GM19240 (cell line): ENCODE data around the gene LITAF.
"Not testable (repeated sequence)": the region's sequence is repeated elsewhere in the genome, so short reads cannot be mapped to it uniquely, and the experiment has no call there.

Experiments
- DNase-seq: peaks from one replicate; pipeline ENCODE4 v3.0.0; 2011; ENCODE audit warnings: low spot score; ENCODE audit not compliant: insufficient read length

Gene LITAF

GRCh38 chr16:11576427-11577289 lies 10.1 kb downstream of the LITAF start:
- no peak for DNase-seq

- no peak for DNase-seq
Observed at GRCh38 chr16:11575223-11575589, 11.5 kb downstream of the LITAF start.

GRCh38 chr16:11572301-11572995 lies 14.3 kb downstream of the LITAF start:
- no peak for DNase-seq

GRCh38 chr16:11571549-11571948 lies 15.2 kb downstream of the LITAF start:
- no peak for DNase-seq

DNA sequence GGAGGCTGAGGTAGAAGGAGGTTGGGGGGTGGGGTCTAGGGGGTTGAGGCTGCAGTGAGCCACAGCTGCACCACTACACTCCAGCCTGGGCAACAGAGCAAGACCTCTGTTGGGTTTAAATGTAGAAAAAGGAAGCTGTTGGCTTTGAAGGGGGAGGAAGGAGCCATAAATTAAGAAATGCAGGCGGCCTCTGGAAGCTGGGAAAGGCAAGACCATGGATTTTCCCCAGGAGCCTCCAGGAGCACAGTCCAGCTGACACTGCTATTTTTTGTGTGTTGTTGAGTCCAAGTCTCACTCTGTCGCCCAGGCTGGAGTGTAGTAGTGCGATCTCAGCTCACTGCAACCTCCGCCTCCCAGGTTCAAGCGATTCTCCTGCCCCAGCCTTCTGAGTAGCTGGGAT lies 15.9 kb downstream of the LITAF start:
- no peak for DNase-seq

GRCh38 chr16:11570258-11570657 lies 16.5 kb downstream of the LITAF start:
- DNase-seq = no peak

GRCh38 chr16:11566398-11566797 lies 20.3 kb downstream of the LITAF start:
- no peak for DNase-seq

- DNase-seq = no peak
Observed at GRCh38 chr16:11565665-11566064, 21.1 kb downstream of the LITAF start.

- no peak for DNase-seq
Observed at GRCh38 chr16:11564046-11564926, 22.4 kb downstream of the LITAF start.

- no peak for DNase-seq
Observed at GRCh38 chr16:11563493-11564040, 23.2 kb downstream of the LITAF start.

GRCh38 chr16:11562941-11563340 lies 23.8 kb downstream of the LITAF start:
- no peak for DNase-seq

DNA sequence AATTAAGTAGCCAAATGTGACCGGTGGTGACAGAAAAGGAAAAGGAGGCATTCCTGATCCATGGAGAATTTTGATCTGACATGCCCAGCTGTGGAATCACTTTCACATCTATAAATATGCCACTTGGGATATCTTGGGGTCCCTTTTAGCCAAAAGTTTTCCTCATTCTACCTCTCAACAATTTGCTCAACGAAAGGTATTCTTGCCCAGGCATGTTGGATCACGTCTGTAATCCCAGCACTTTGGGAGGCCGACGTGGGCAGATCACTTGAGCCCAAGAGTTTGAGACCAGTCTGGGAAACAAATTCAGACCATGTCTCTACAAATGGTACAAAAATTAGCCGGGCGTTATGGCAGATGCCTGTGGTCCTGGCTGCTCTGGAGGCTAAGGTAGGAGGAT lies 24.3 kb downstream of the LITAF start:
- DNase-seq = no peak

GRCh38 chr16:11561856-11562255 lies 24.9 kb downstream of the LITAF start:
- no peak for DNase-seq

DNA sequence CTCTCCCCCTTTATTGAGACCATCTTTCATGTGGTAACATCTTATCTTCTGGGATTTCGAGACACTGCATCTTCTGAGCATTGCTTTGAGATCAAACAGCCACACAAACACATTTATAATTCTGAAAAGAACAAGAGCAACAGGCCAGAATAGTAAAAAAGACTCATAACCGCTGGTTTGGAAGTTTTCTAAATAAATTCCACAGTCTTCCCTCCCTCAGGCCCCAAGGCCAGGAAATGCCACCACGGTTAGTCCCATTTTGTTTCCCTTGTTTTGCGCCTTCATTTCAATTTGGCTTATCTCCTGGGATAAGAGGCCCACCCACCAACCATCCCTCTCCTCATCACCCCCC lies 25.3 kb downstream of the LITAF start:
- DNase-seq = no peak

GRCh38 chr16:11560701-11561453 lies 25.8 kb downstream of the LITAF start:
- DNase-seq = no peak

GRCh38 chr16:11558308-11558823 lies 28.4 kb downstream of the LITAF start:
- not testable (repeated sequence) for DNase-seq

- no peak for DNase-seq
Observed at GRCh38 chr16:11557801-11558200, 28.9 kb downstream of the LITAF start.

DNA sequence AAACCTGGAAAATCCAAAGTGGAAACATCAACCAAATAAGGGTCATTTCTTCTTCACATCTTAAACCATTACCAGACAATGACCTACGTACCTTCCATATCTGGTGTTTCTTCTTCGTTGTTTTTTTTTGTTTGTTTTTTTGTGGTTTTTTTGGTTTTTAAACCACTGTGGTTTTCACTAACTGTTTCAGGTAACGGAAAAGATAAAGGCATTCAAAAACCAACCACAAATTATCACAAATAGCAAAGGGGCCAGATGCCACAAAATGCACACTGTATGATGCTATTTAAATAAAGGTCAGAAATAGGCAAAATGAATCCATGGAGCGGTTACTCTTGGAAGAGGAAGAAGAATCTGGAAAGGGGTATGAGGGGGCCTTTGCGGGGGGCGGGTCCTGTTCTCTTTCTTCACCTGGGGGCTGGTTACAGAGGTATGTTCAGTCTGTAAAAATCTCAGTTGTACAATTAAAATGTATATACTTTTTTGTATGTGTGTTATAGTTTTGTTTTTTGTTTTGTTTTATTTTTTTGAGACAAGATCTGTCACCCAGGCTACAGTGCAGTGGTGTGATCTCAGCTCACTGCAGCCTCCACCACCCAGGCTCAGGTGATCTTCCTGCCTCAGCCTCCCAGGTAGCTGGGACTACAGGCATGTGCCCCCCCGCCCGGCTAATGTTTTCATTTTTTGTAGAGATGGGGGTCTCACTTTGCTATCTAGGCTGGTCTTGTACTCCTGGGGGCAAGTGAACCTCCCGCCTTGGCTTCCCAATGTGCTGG lies 29.6 kb downstream of the LITAF start:
- DNase-seq = no peak

DNA sequence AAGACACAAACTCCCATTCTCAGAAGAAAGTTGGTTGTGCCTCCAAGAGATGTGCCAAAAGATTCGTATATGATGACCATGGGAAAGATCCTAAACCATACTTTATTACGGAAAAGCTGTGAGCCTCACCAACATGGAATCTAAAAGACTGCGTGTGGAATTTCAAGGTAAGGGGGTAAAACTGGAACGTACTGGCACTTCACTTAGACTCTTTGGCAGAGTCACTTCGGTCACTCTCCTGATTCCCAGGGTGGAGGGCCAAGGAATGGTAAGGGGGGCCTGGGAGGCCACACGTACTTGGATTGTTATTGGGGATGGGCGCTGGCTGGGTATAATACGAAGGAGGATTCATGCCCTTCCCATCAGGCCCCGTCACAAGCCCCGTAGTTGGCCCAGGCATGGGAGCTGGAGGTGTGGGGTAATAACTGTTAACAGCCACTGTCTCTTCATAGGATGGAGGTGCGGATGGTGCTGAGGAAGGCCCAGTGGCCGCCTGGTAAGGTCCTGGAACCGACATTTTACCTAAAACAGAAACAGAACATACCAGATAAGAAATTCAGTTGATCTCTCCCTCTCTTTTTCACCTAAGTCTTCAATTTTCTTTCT lies 30.4 kb downstream of the LITAF start:
- DNase-seq = no peak

- no peak for DNase-seq
Observed at GRCh38 chr16:11554053-11554452, 32.7 kb downstream of the LITAF start.
